Posterior vena cava (tissue), 2 donors: Measurements from ENCODE around the gene IGSF3. TPM values are rescaled to one million over a fixed set of nuclear protein-coding genes. Genes with fewer than 3 reads are reported as not detected.

Experiments used
- DNase-seq: peaks from one replicate; pipeline ENCODE4 v3.0.0-alpha.2; 2020; ENCODE audit warnings: low spot score
- intact Hi-C, 2 donors: fragments of 100-400 bp; cut with DNase I; formaldehyde crosslinking; loops; one replicate each; pipeline versions ENCODE4 v1.14.1 to v1.14.2; 2022 to 2023
- total RNA-seq, 2 donors: library from RNA; stranded (reverse); fragmentation: NEBNext Ultra II Directional; extraction: Animal tissue kit (Norgen Biotek cat#: 25700); gene quantifications; one replicate each; pipeline ENCODE4 v1.2.1, GENCODE V29; 2021
- donor health status: DM: yes; HTN: yes; CAD: no.
- donor health status: DM: yes; HTN: yes; CAD: no.

Gene IGSF3
- total RNA-seq, 2 donors from 2014 or later, result 2.2 to 3.0 TPM

DNA sequence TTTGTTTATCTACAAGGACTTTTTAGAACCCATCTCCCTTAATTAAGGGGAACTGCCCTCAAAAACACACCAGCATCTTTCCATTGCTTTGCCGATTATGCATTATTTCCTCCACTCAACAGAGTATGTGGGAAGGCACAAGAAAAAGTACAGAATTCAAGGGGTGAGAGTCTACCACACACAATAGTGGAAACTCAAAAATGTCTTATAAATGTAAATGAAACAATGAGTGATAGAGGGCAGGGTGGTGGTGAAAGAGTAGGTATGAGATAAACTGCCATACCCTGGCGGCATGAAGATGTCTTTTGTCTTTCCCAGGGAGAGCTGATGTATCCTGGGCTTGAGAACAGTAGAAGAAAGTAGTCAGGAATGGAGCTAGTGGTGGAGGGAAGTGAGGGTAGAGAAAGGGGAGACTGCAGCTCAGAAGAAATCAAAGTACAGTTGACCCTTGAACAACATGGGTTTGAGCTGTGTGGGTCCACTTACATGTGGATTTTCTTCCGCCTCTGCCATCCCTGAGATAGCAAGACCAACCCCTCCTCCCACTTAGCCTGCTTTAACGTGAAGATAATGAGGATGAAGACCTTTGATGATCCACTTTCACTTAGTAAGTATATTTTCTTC lies 121.1 kb downstream of the IGSF3 start:
- no peak for DNase-seq
- intact Hi-C loops, result no loop called here

DNA sequence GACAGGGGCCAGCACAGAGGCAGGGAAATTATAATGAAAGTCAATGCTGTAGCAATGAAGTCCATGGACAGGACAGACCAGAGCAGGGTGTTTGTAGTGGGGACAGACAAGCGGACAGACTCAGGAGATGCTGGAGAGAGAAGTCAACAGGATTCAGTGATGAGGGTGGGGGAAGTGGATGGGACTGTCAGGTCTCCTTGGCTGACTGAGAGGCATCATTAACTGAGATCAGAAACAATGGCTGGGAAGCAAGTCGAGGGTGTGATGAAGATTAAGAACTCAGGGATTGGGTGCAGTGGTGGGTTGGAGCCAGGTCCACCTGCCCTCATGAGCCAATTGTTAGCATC lies 122.2 kb downstream of the IGSF3 start:
- intact Hi-C loops, result no loop called here

DNA sequence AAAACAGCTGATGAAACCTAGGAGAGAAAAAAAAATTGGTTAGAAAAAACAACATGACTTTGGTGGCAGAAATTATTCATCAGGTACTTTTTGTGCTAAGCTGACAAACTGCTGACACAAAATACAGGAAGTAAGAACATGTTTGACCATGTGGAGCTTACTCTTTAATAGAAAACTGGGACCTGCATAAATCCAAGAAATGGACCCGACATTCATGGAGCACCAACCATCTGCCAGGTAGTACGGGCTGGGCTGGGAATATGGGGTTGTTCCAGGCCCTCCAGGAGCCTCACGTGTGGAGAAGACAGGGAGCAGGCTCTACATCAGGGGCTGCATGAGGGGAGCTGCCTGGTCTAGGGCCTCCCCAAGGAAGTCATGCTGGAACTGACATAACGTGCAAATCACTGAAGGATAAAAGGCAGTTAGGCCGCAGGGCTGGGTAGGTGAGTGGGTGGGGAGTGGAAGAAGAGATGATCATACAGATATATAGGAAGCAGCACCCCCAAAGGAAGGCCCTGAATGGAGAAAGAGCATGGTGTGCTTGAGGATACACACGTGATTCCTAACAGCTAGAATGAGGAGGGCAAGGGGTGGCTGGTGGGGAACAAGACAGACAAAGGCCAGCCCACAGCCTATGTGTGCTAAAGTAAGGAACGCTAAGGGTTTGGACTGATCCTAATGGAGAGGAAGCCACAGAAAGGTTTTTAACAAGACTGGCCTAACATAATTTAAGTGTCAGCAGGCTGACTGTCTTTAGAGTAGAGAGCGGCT lies 122.8 kb downstream of the IGSF3 start:
- no peak for DNase-seq
- intact Hi-C loops, result no loop called here

More for the DNA sequence above, 122.2 kb downstream of the IGSF3 start:
- DNase-seq, result no peak

DNA sequence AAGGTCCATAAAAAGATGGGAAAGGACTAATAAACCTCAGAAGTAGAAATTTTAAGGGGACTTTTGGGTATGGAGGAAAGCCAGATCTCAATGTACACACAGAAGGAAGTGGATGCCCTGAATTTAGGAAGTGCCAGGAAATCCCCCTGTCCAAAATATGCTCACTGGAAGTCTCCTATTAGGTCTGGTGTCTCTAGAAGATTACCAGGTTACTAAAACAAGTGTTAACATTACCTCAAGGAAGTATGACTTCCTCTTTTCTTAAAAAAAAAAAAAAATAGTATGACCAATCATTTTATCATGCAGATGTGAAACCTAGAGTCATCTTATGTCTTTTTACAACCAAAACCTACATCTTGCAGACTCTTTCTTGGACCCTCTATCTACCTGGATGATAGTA lies 127.4 kb downstream of the IGSF3 start:
- no peak for DNase-seq

DNA sequence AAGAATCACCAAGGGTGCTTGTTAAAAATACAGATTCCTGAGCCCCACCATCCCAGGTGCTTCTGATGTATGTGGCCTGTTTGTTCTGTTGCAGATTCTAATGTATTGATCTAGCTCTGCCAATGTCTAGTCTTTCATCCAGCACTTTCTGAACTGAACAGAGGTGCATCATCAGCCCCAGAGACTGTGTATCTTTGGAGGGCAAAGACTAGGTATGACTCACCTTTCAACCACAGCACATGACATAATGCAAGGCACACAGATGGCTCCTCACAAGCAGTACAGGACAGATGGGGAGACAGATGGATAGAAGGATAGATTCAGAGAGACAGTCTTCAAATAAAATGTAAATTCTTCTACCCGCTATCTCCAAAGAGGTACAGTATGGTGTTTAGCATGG lies 129.0 kb downstream of the IGSF3 start:
- intact Hi-C loops, result no loop called here

More for the DNA sequence above, 127.4 kb downstream of the IGSF3 start:
- intact Hi-C loops, result no loop called here

DNA sequence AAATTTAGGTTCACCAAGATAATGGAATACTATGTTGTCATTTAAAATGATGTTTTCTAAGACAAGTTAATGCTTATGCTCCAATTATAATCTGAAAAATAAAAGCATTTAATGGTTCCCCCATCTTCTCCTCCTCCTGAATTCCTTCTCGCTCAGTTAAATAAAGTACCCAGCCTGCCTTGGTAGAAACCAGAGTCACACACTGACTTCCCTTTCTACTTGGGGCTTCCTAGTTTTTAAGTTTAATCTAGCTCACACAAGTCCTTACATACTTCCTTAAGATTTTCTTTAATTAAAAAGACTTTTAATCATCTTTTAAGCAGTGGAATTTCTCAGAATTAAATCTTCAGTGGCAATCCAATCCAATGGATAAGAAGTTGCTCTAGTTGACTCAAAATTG lies 129.6 kb downstream of the IGSF3 start:
- intact Hi-C loops, result no loop called here
- DNase-seq, result no peak

More for the DNA sequence above, 129.0 kb downstream of the IGSF3 start:
- DNase-seq, result no peak

DNA sequence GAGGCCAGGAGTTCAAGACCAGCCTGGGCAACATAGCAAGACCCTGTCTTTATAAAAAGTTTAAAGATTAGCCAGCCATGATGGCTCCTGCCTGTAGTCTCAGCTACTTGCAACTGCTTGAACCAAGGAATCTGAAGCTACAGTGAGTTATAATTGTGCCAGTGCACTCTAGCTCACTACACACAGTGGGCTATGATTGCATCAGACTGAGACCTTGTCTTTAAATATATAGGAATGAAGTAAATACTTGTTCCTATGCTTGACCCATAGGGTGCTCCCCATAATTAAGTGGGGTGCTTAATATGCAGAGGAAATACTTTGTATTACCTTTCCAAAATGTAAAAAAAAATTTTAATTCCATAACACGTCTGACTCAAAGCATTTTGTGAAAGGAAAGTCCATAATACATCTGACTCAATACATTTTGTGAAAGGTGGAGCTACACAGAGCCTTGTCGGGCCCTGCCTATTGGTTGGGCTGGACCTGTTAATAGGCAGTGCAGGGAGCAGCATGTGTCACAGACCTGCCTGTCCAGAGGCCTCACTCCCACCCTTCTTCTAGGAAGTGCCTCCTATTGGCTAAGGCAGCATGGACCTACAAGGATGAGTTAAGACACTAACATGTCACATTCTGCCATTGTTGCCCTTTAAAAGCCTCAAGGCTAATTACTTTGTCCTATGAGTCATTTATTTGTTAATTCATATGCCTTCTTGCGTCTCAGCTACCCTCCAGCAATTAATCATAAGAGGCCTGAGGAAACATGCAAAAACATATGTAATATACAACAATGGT lies 130.3 kb downstream of the IGSF3 start:
- intact Hi-C loops, result no loop called here
- DNase-seq, result no peak

DNA sequence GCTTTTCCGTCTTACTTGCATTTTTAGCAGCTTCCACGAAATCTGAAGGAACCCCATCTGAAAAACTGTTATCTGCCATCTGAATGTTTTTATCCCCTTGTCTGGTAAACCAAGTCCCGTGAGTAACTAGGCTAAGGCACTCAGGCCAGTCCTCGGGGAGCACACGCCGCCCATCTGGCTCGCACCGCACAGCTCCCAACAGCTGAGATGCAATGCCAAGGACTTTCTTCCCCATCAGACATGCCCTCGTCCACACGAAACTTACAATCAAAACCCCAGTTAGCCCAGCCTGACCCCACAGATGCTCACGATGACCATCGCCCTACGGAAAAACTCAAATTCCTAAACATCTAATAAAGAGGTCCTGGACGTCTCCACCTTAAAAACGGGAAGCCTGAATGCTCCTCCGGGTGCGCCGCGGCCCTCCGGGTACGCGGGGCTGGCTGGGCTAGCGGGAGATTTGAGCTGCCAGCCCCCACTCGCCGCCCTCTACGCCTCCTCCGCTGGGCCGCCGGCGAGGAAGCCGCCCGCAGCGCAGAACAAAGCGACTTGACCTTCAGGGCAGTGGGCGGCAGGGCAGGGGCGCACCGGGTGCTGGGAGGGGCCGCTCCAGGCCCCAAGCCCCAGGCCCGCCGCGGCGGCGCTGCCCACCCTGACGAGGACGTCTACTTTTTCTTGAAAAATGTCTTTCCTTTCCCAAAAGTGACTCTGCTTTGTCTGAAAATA lies 133.4 kb downstream of the IGSF3 start:
- intact Hi-C loops, result no loop called here
- no peak for DNase-seq

DNA sequence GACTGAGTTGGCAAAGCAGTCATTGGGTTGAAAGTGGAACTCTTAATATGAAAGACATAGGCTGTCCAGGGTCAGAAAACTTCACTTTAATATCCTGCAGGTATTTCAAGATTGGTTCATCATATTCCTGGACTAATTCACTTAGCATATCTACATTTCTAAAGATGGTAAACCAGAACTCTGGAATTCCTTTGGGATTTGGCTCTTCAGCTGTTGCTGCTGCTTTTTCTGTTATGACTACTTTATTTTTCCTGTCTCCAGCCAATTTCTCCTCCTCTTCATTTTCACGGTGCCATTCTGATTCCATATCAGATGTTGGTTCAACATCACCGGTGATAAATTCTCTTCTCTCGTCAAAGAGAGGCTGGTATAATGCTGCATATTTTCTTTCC lies 134.1 kb downstream of the IGSF3 start:
- intact Hi-C loops, result no loop called here
- no peak for DNase-seq

DNA sequence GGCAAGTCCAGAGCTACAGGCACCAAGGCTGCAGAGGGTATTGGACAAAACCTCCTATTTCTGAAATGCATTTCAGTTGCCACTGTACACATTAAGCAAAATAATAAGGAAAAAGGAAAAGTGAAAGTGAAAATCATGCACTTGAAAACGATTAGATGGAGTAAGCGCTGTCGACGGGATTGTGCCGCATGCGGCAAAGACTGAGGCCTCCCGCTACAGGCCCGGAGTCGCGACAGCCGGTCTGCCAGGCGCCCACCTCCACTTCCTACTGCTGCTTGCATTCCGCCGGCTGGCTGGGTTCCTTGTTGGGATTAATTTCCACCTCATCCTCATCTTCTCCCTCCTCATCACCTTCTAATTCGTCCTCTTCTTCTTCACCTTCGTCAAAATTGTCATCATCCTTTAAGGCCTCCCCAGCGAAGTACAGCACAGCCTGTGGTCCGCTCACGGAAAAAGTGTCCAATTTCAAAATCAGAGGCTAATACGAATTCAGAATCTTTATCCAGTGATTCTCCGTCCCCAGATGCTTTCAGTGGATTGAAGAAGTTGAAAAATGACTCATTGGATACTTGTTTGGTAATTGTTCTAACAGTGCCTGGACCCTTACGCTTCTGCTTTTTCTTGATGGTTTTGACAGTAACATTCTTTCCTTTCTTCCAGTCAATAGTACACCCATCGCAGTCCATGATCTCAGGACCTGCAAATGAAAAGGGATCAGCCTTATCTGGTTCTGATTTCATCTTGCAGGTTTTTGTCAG lies 134.7 kb downstream of the IGSF3 start:
- intact Hi-C loops, result no loop called here
- no peak for DNase-seq

DNA sequence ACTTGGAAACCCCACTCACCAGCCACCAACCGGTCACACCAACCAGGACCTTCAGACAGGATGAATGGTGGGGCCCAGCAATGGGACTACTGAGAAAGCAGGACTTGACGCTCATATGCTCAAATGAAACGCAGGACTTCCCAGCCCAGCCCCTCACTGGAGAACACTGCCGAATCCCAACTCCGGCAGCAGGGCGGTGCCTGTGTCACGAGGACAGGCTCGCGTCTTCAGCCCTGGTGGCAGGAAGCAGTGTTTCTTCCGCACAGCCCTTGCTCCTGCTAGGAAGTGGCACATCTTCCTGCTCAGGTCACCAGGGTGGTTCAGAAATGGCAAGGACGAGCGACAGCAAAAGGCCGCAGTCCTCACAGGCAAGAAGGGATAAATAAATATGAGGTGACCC lies 135.6 kb downstream of the IGSF3 start:
- peak; percentile 68 for DNase-seq
- intact Hi-C loops, result no loop called here

DNA sequence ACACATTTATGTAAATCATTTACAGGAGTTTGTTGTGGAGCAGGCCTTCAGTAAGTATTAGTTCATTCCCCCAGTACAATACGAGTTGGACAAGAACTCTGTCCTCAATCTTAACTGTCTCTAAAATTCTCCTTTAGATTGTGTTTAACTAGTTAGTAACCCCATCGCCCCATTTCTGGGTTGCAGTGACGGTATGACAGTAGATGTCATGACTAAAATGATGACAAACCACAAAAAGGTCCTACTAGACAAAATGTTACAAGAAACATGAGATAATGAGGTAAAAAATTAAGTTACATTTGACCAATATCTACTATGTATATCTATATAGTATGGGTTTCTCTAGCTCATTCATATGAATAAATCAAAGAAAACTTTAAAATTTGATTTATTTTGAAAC lies 137.9 kb downstream of the IGSF3 start:
- intact Hi-C loops, result no loop called here

DNA sequence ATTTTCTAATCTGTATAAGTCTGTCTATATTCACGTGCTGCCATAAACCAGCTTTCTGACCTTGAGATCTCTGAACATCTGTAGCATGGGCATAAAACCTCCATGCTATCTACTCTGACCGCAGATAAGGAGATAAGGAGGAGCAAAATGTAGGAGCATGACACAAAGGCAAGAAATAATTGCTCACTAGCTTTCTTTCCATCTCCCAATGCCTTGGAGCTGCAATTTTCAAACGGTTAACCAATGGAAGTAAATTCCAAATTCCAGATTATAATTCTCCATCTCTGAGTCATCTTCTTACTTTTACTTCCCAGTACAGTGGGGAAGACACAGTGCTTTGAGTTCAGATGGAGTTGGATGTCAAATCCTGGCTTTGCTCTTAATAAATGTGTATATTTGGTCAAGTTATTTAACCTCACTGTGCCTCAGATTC lies 138.3 kb downstream of the IGSF3 start:
- intact Hi-C loops, result no loop called here
- no peak for DNase-seq

More for the DNA sequence above, 137.9 kb downstream of the IGSF3 start:
- no peak for DNase-seq

DNA sequence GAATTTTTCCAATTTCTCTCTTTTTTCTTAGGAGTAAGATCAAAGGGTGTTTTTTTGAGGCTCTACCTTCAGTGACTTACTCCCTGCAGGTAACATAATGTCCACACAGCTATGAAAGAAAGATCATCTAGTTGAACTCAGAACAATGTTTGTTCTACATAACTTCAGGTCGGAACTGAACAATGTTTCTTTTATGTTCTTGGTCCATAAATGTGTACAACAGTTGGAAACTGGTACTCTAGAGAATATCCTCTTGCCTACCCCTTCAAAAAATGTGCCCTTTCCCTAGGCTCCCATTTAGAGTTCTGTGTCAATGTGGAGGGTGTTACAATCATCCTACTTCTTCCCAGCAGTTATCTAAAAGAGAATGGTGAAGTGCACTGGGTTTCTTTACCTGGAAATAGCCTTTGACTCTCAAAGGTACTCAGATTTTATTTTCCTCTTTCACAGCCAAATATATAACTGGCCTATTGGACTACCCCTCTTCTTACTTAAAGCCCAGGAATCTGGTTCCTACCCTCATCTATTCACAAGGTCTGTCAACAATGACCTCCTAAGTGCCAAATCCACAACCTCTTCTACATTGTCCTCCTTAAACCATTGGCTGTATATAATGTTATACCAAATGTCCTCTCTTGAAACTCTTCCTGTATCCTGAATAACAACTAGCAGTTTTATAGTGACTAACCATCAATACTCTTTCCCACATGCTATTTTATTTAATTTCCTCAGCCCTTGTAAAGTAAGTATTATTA lies 139.0 kb downstream of the IGSF3 start:
- intact Hi-C loops, result no loop called here
- DNase-seq, result no peak

DNA sequence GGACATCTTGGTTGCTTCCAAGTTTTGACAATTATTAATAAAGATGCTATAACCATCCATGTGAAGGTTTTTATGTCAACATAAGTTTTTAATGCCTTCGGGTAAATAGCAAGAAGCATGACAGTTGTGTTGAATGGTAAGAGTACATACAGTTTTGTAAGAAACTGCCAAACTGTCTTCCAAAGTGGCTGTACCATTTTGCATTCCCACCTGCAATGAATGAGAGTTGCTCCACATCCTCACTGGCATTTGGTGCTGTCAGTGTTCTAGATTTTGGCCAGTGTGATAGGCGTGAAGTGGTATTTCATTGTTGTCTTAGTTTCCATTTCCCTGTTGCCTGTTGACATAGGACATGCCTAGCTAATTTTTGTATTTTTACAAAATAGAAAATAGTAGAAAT lies 142.1 kb downstream of the IGSF3 start:
- DNase-seq, result no peak
- intact Hi-C loops, result no loop called here
